ENCODE results near the gene SS18L1. TPM values are rescaled to one million over a fixed set of nuclear protein-coding genes. Genes with fewer than 3 reads are reported as not detected.

The SS18L1 gene
- total RNA-seq, 1 experiment from 2014 or later = 21.6 TPM

GRCh38 chr20:62174021-62174804 lies 30.6 kb downstream of the SS18L1 start:
- CTCF ChIA-PET = no interaction called here
- POLR2A ChIA-PET = no interaction called here
- BruUV-seq (replicated peaks) = no TSS peak
- H3K4me3 ChIP-seq (ENCODE audit: low read depth in 2 of 2, low read length in 2 of 2) = no peak overlapping the region
- no peaks in the 10 kb centered on the region for H3K9me3 ChIP-seq (ENCODE audit: control insufficient read depth, insufficient read depth, low read depth, low read length)
- intact Hi-C loops (cut with micrococcal nuclease; ENCODE audit: unreplicated experiment) (no loop called here), in situ Hi-C loops (cut with HindIII; ENCODE audit: low pct_unique_long_range_greater_than_20kb, low sequenced_read_pairs) (no loop called here)
- H3K36me3 ChIP-seq (ENCODE audit: control insufficient read depth, insufficient read depth, low read length) = no peaks in the 10 kb centered on the region
- DNase-seq (ENCODE audit: low read depth, low spot score) = no peak
- no peaks in the 10 kb centered on the region for H3K4me1 ChIP-seq (ENCODE audit: control insufficient read depth, insufficient read depth, low read length)
- TF ChIP-seq REST (IDR thresholded peaks at IDR 0.05; ENCODE audit: insufficient read depth in 1 of 2, low read depth in 2 of 2, low read length in 1 of 2) = no peak
- no peak for TF ChIP-seq TCF7L2 (IDR thresholded peaks at IDR 0.05; ENCODE audit: low read depth, low read length)
- no peak for TF ChIP-seq SIN3A (IDR thresholded peaks at IDR 0.05; ENCODE audit: borderline replicate concordance, insufficient read depth, low read depth, low read length)
- TF ChIP-seq CTCF (IDR thresholded peaks at IDR 0.05) = no peak
- no peak for TF ChIP-seq POLR2AphosphoS5 (IDR thresholded peaks at IDR 0.05; ENCODE audit: low read depth, low read length)
- H3K27me3 ChIP-seq (ENCODE audit: control insufficient read depth, insufficient read depth, low read length) = no peaks in the 10 kb centered on the region
- no peak overlapping the region for H3K27ac ChIP-seq (ENCODE audit: low read length)
- no peak for ATAC-seq

GRCh38 chr20:62174870-62175624 lies 31.5 kb downstream of the SS18L1 start:
- CTCF ChIA-PET = no interaction called here

More at GRCh38 chr20:62174870-62175624, 31.5 kb downstream of the SS18L1 start:
- DNase-seq (ENCODE audit: low read depth, low spot score) = no peak
- H3K4me1 ChIP-seq (ENCODE audit: control insufficient read depth, insufficient read depth, low read length) = no peaks in the 10 kb centered on the region
- in situ Hi-C loops (cut with HindIII; ENCODE audit: low pct_unique_long_range_greater_than_20kb, low sequenced_read_pairs) (no loop called here), intact Hi-C loops (cut with micrococcal nuclease; ENCODE audit: unreplicated experiment) (no loop called here)
- no peaks in the 10 kb centered on the region for H3K27me3 ChIP-seq (ENCODE audit: control insufficient read depth, insufficient read depth, low read length)
- no peak for ATAC-seq
- no peak overlapping the region for H3K27ac ChIP-seq (ENCODE audit: low read length)
- no peak overlapping the region for H3K4me3 ChIP-seq (ENCODE audit: low read depth in 2 of 2, low read length in 2 of 2)
- H3K36me3 ChIP-seq (ENCODE audit: control insufficient read depth, insufficient read depth, low read length) = peaks cover 3% of the 10 kb centered on the region; the same call in 1 of the 2 replicates
- H3K9me3 ChIP-seq (ENCODE audit: control insufficient read depth, insufficient read depth, low read depth, low read length) = no peaks in the 10 kb centered on the region
- no peak for TF ChIP-seq TCF7L2 (IDR thresholded peaks at IDR 0.05; ENCODE audit: low read depth, low read length)
- no peak for TF ChIP-seq REST (IDR thresholded peaks at IDR 0.05; ENCODE audit: insufficient read depth in 1 of 2, low read depth in 2 of 2, low read length in 1 of 2)
- no peak for TF ChIP-seq POLR2AphosphoS5 (IDR thresholded peaks at IDR 0.05; ENCODE audit: low read depth, low read length)
- TF ChIP-seq SIN3A (IDR thresholded peaks at IDR 0.05; ENCODE audit: borderline replicate concordance, insufficient read depth, low read depth, low read length) = no peak
- no peak for TF ChIP-seq CTCF (IDR thresholded peaks at IDR 0.05)
- POLR2A ChIA-PET = interaction anchor here (0.5 kb wide), 1 partner anchor 12 kb away, joined by 3 read pairs; no protein-coding TSS in a partner anchor
- BruUV-seq (replicated peaks) = no TSS peak

Data from Panc1 (cell line).